ENCODE measurements around the gene ARID5A.

ARID5A gene

DNA sequence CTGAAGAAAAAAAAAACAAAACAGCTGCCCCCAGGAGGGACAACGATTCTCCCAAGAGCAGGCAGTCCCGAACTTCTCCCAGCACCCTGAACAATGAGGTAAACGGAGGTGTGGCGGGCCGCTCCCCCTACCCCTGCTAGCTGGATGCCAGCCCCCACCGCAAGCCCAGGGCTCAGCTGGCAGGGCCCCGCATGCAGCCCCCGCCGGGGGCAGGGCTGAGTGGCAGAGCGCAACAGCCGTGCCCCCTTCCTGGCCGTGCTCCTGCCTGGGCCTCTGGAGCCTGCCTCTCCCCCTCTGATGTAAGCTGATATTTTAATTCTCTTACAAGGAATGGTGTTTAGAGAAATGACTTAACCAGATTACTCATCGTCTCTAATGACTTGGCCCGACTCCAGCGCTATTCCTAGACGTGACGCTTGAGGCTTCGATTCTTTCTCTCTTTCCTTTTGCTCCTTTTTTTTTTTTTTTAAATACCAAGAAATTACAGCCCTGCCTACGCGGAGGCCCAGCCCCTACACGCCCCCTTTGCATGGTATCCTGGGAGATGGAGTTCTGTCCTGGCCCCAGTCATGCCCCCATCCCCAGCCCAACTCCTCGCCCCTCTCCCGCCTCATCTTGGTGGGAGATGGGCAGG lies 4.6 kb upstream of the ARID5A start:
- peaks cover 6% of the 10 kb centered on the region; the same call in 1 of the 2 replicates for H3F3A ChIP-seq (ENCODE audit: low read depth)
- TF ChIP-seq EZH2phosphoT487 (IDR thresholded peaks at IDR 0.05; ENCODE audit: borderline replicate concordance), result no peak
- TF ChIP-seq, protein P1, sequence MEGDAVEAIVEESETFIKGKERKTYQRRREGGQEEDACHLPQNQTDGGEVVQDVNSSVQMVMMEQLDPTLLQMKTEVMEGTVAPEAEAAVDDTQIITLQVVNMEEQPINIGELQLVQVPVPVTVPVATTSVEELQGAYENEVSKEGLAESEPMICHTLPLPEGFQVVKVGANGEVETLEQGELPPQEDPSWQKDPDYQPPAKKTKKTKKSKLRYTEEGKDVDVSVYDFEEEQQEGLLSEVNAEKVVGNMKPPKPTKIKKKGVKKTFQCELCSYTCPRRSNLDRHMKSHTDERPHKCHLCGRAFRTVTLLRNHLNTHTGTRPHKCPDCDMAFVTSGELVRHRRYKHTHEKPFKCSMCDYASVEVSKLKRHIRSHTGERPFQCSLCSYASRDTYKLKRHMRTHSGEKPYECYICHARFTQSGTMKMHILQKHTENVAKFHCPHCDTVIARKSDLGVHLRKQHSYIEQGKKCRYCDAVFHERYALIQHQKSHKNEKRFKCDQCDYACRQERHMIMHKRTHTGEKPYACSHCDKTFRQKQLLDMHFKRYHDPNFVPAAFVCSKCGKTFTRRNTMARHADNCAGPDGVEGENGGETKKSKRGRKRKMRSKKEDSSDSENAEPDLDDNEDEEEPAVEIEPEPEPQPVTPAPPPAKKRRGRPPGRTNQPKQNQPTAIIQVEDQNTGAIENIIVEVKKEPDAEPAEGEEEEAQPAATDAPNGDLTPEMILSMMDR (conservative IDR thresholded peaks at IDR 0.05; ENCODE audit: low read length), result no peak
- H2AFZ ChIP-seq (ENCODE audit: low read length), result peak overlapping the region; percentile 42; the same call in 1 of the 2 replicates

DNA sequence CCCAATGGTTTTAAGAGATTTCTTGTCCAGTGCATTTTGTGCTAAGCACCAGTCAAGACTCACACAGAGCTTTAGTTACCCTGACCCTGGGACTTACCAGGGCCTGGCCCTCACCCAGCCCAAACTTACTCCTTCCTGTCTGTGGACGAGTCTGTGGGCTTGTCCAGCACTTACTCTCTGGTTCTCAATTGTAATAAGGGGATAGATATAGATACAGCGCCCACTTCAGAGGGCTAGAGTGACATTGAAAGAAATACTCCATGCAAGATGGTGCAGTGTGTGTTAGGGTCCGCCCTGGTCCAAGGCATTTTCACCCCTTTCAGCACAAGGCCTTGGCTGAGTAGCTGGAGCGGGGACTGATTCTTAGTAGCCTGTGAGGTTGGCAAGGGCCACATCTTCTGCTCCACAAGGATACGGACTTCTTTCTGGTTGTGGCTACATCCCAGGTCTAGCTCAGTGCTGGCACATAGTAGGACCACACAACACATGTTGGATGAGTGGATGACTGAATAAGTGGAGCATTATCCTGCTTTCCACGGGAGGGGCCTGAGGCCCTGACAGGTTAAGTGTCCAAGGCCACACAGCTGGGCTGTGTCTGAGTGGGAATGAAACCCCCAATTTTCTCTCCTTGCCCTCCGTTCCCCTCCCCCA lies 3.8 kb upstream of the ARID5A start:
- peak overlapping the region; percentile 57 for H3K4me2 ChIP-seq (ENCODE audit: low read depth, low read length, poor library complexity, severe bottlenecking)
- TF ChIP-seq EZH2phosphoT487 (IDR thresholded peaks at IDR 0.05; ENCODE audit: borderline replicate concordance), result no peak
- TF ChIP-seq, protein P1 (conservative IDR thresholded peaks at IDR 0.05; ENCODE audit: low read length), result no peak
- H2AFZ ChIP-seq (ENCODE audit: low read length), result 0 out of 2 replicates have a peak overlapping the region, but pooled peaks have one; percentile 42
- H3K27me3 ChIP-seq (ENCODE audit: insufficient read depth, low read length, poor library complexity, severe bottlenecking), result no peaks in the 10 kb centered on the region
- H3K4me3 ChIP-seq (ENCODE audit: low read length, poor library complexity, severe bottlenecking), result peak overlapping the region; percentile 49
- peaks cover 70% of the 10 kb centered on the region for H3K4me1 ChIP-seq (ENCODE audit: insufficient read depth, low read length, poor library complexity, severe bottlenecking)
- peaks cover 6% of the 10 kb centered on the region for H3K79me2 ChIP-seq (ENCODE audit: insufficient read depth, low read length)
- H4K20me1 ChIP-seq (ENCODE audit: insufficient read depth, low read length, poor library complexity, severe bottlenecking), result peaks cover 6% of the 10 kb centered on the region
- H3F3A ChIP-seq (ENCODE audit: low read depth), result peaks cover 5% of the 10 kb centered on the region; the same call in 1 of the 2 replicates
- no peaks in the 10 kb centered on the region for H3K9me3 ChIP-seq (ENCODE audit: insufficient read depth, low read depth, low read length)
- H3K9ac ChIP-seq (ENCODE audit: low read depth, low read length, poor library complexity, severe bottlenecking), result no peak overlapping the region
- no peaks in the 10 kb centered on the region for H3K9me2 ChIP-seq (replicated peaks; ENCODE audit: low read depth, low read length)
- no peaks in the 10 kb centered on the region for H3K36me3 ChIP-seq (ENCODE audit: insufficient read depth, low read length)

More for the DNA sequence above, 4.6 kb upstream of the ARID5A start:
- no peaks in the 10 kb centered on the region for H4K20me1 ChIP-seq (ENCODE audit: insufficient read depth, low read length, poor library complexity, severe bottlenecking)
- no peaks in the 10 kb centered on the region for H3K27me3 ChIP-seq (ENCODE audit: insufficient read depth, low read length, poor library complexity, severe bottlenecking)
- no peaks in the 10 kb centered on the region for H3K79me2 ChIP-seq (ENCODE audit: insufficient read depth, low read length)
- H3K4me3 ChIP-seq (ENCODE audit: low read length, poor library complexity, severe bottlenecking), result peak overlapping the region; percentile 49
- H3K9ac ChIP-seq (ENCODE audit: low read depth, low read length, poor library complexity, severe bottlenecking), result no peak overlapping the region
- H3K4me1 ChIP-seq (ENCODE audit: insufficient read depth, low read length, poor library complexity, severe bottlenecking), result peaks cover 71% of the 10 kb centered on the region
- no peaks in the 10 kb centered on the region for H3K9me2 ChIP-seq (replicated peaks; ENCODE audit: low read depth, low read length)
- no peaks in the 10 kb centered on the region for H3K36me3 ChIP-seq (ENCODE audit: insufficient read depth, low read length)
- peak overlapping the region; percentile 57 for H3K4me2 ChIP-seq (ENCODE audit: low read depth, low read length, poor library complexity, severe bottlenecking)
- no peaks in the 10 kb centered on the region for H3K9me3 ChIP-seq (ENCODE audit: insufficient read depth, low read depth, low read length)

DNA sequence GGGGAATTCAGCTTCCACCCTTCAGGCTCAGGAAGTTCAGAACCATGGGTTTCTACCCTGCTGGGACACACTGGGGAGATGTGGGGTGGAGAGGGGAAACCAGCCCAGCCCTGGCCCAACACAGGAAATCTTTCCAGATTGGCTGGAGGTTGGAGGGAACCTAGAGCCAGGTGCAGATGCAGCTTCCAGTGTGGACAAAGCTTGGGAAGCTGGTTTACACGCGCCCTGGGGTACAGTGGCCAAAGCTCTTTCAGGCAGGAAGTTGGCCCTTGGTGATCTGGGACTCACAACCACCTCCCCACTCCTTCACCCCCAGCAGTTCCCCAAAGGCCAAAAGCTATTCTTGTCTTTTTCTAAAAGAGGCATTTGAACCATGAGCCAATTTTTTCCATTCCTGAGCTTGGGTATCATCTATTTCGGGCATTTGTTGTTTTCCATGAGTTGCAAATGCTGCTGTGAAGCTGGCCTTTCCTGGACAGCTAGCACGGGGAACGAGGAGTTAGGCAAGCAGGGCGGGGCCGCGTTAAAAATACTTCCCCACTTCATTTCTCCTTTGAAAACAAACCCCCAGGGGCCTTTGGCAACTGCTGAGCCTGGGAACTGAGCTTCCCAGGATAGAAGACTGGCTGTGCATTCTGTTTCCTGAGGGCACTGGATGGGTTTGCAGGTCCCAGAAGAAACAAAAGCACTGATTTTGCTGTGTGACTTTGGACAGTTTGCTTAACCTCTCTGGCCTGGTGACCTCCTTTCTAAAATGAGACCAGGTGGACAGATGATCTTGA lies 3.1 kb upstream of the ARID5A start:
- Histone ChIP-seq H3K9ac (ENCODE audit: low read depth, low read length, poor library complexity, severe bottlenecking) (no peak overlapping the region), H2AFZ (ENCODE audit: low read length) (0 out of 2 replicates have a peak overlapping the region, but pooled peaks have one; percentile 25), H3K36me3 (ENCODE audit: insufficient read depth, low read length) (no peaks in the 10 kb centered on the region), H3K79me2 (ENCODE audit: insufficient read depth, low read length) (peaks cover 13% of the 10 kb centered on the region), H3K4me1 (ENCODE audit: insufficient read depth, low read length, poor library complexity, severe bottlenecking) (peaks cover 69% of the 10 kb centered on the region), H4K20me1 (ENCODE audit: insufficient read depth, low read length, poor library complexity, severe bottlenecking) (peaks cover 13% of the 10 kb centered on the region), H3K9me3 (ENCODE audit: insufficient read depth, low read depth, low read length) (no peaks in the 10 kb centered on the region), H3K27me3 (ENCODE audit: insufficient read depth, low read length, poor library complexity, severe bottlenecking) (no peaks in the 10 kb centered on the region), H3F3A (ENCODE audit: low read depth) (no peaks in the 10 kb centered on the region), H3K4me2 (ENCODE audit: low read depth, low read length, poor library complexity, severe bottlenecking) (no peak overlapping the region), H3K4me3 (ENCODE audit: low read length, poor library complexity, severe bottlenecking) (no peak overlapping the region), H3K9me2 (replicated peaks; ENCODE audit: low read depth, low read length) (no peaks in the 10 kb centered on the region)
- TF ChIP-seq, protein P1 (conservative IDR thresholded peaks at IDR 0.05; ENCODE audit: low read length), result no peak
- TF ChIP-seq EZH2phosphoT487 (IDR thresholded peaks at IDR 0.05; ENCODE audit: borderline replicate concordance), result no peak
